K562 (cell line): ENCODE results near the gene ZNF22. TPM values are rescaled to one million over a fixed set of nuclear protein-coding genes. Genes with fewer than 3 reads are reported as not detected.

Source experiments
- CC2D1A ChIP-seq: fragments of 450-650 bp; IDR thresholded peaks from 2 replicates; pipeline ENCODE4 v1.6.1; 2017; ENCODE audit warnings: mild to moderate bottlenecking
- ETV5 ChIP-seq: sonication (generic); formaldehyde crosslinking; IDR thresholded peaks from 2 replicates; pipeline ENCODE4 v1.4.0; 2020; ENCODE audit warnings: low read depth, mild to moderate bottlenecking, missing genetic modification reagents
- FOXA3 ChIP-seq, 2 experiments: fragments of 450-650 bp in 1 of 2; sonication (generic) in 1 of 2; formaldehyde crosslinking; IDR thresholded peaks in 1 of 2; conservative IDR thresholded peaks in 1 of 2; 2 replicates each; pipeline versions ENCODE4 v1.4.0 to v1.8.0; 2020 to 2022; ENCODE audit warnings: mild to moderate bottlenecking in 2 of 2, missing genetic modification reagents in 1 of 2
- IRF2 ChIP-seq: sonication (generic); formaldehyde crosslinking; IDR thresholded peaks from 2 replicates; pipeline ENCODE4 v1.8.1; 2022; ENCODE audit warnings: mild to moderate bottlenecking, missing genetic modification reagents
- KDM5B ChIP-seq: fragments of 200-600 bp; sonication (generic); IDR thresholded peaks from 2 replicates; pipeline ENCODE4 v1.6.1; 2012; ENCODE audit warnings: low read depth, mild to moderate bottlenecking, moderate library complexity, low read length, control low read depth, inconsistent platforms; ENCODE audit not compliant: insufficient replicate concordance
- L3MBTL2 ChIP-seq: fragments of 450-650 bp; IDR thresholded peaks from 2 replicates; pipeline ENCODE4 v1.6.1; 2016; ENCODE audit warnings: mild to moderate bottlenecking, moderate library complexity
- MED1 ChIP-seq: sonication (generic); formaldehyde crosslinking; IDR thresholded peaks from 2 replicates; pipeline ENCODE4 v1.8.1; 2023; ENCODE audit warnings: missing genetic modification reagents, borderline replicate concordance
- NR1H2 ChIP-seq: sonication (generic); formaldehyde crosslinking; IDR thresholded peaks from 2 replicates; pipeline ENCODE4 v1.4.0; 2020; ENCODE audit warnings: mild to moderate bottlenecking, missing genetic modification reagents
- NR2C2 ChIP-seq, 2 experiments: fragments of 200-800 bp in 1 of 2; sonication (Bioruptor generic) in 1 of 2; sonication (generic) in 1 of 2; formaldehyde crosslinking in 1 of 2; IDR thresholded peaks; 2 replicates each; pipeline versions ENCODE4 v1.6.1 to v1.8.0; 2016 to 2022; ENCODE audit warnings: mild to moderate bottlenecking in 1 of 2, missing compliant biosample characterization in 1 of 2, missing genetic modification characterization in 1 of 2, missing genetic modification reagents in 1 of 2
- U2AF1 ChIP-seq: fragments of 200-400 bp; formaldehyde crosslinking; optimal IDR thresholded peaks from 2 replicates; pipeline ENCODE3; 2017; ENCODE audit warnings: mild to moderate bottlenecking, low read depth, low read length, moderate library complexity
- ZBTB7A ChIP-seq: IDR thresholded peaks from 2 replicates; pipeline ENCODE4 v1.6.1; 2011; ENCODE audit warnings: low read depth, mild to moderate bottlenecking, low read length, moderate library complexity, borderline replicate concordance; ENCODE audit not compliant: control insufficient read depth
- ZNF121 ChIP-seq: sonication (generic); formaldehyde crosslinking; conservative IDR thresholded peaks from 2 replicates; pipeline ENCODE4 v1.8.0; 2022; ENCODE audit warnings: missing genetic modification reagents
- ZNF561 ChIP-seq: fragments of 450-650 bp; formaldehyde crosslinking; conservative IDR thresholded peaks from 2 replicates; pipeline ENCODE4 v1.4.0; 2020; ENCODE audit warnings: mild to moderate bottlenecking, moderate library complexity
- ZNF830 ChIP-seq: fragments of 250-450 bp; sonication (Bioruptor Pico); IDR thresholded peaks from 2 replicates; pipeline ENCODE4 v1.5.0; 2021; ENCODE audit warnings: mild to moderate bottlenecking
- polyA plus RNA-seq, 8 experiments: library from polyadenylated mRNA; depleted of rRNA in 4 of 8; stranded (reverse) in 5 of 8; unstranded in 3 of 8; fragments of >200 nt; fragmentation: Nextera tagmentation in 2 of 8; fragmentation: Illumina TruSeq in 1 of 8; extraction: Ambion mirVana in 2 of 8; extraction: Trizol in 1 of 8; gene quantifications; 2 replicates each; pipeline versions ENCODE4 v1.2.1 to v1.2.3, GENCODE V29; 2011 to 2014; ENCODE audit warnings: inconsistent platforms in 1 of 8, missing spikeins in 1 of 8
- total RNA-seq, 7 experiments: library from RNA; depleted of rRNA in 6 of 7; stranded (reverse); fragments of >200 nt in 6 of 7; fragmentation: Illumina TruSeq in 2 of 7; extraction: Trizol in 2 of 7; gene quantifications; 2 replicates each; pipeline versions ENCODE4 v1.2.1 to v1.2.3, GENCODE V29; 2011 to 2021; ENCODE audit warnings: low replicate concordance in 1 of 7
- TF ChIP-seq, protein P1 (sequence below), 2 experiments: fragments of 450-650 bp in 1 of 2; sonication (generic) in 1 of 2; formaldehyde crosslinking in 1 of 2; IDR thresholded peaks in 1 of 2; conservative IDR thresholded peaks in 1 of 2; 2 replicates each; pipeline versions ENCODE4 v1.6.1 to v1.8.1; 2016 to 2023; ENCODE audit warnings: mild to moderate bottlenecking in 2 of 2, moderate library complexity in 2 of 2, inconsistent platforms in 1 of 2, missing genetic modification reagents in 1 of 2
- TF ChIP-seq, protein P2 (sequence below): sonication (generic); formaldehyde crosslinking; IDR thresholded peaks from 2 replicates; pipeline ENCODE4 v1.8.0; 2022; ENCODE audit warnings: mild to moderate bottlenecking, missing genetic modification reagents
- TF ChIP-seq, protein P3 (sequence below): fragments of 250-450 bp; sonication (Bioruptor Pico); IDR thresholded peaks from 2 replicates; pipeline ENCODE4 v1.4.0; 2020
- TF ChIP-seq, protein P4 (sequence below): sonication (generic); formaldehyde crosslinking; IDR thresholded peaks from 2 replicates; pipeline ENCODE4 v1.4.0; 2020; ENCODE audit warnings: mild to moderate bottlenecking, missing genetic modification reagents

Gene ZNF22
- total and polyA plus RNA-seq, 9 of the 15 experiments (the other 6 are each of a cell fraction or from before 2014, with no cell fraction given) = 36.2 to 98.7 (median 51.2) TPM

DNA sequence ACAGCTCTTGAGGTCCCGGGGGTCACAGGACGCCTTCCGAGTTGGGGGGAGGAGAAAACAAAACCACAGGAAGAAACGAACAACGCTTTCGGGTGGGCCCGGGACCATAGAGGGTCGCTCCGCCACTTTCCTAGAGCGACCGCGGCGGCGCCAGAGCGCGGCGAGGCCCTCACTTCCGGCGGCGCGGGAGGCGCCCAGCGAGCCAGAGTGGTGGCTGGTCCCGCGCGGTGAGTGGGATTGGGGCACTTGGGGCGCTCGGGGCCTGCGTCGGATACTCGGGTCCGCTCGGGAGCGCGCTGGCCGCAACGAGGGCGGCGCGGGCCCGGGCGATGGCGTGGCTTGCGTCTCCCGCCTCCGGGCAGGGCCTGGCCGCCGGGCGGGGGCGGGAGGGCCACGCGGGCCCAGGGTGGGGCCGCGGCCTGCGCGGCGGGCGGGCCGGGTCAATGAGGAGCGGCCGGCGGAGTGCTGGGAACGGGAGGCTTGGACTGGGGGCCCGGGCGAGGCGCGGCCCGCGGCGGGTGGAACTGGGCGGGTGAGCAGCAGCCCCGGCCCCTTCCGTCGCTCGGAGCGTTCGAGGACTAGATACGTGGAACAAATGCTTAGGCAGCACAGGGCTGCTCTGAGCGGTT, at the start of gene ZNF22 (continued):
- peak; percentile 30; the same call in 1 of the 2 replicates for TF ChIP-seq NR2C2 (CRISPR knock-in tag; IDR thresholded peaks at IDR 0.05)
- peak; percentile 79 for TF ChIP-seq NR2C2 (tag; IDR thresholded peaks at IDR 0.05)
- TF ChIP-seq NR1H2 (CRISPR knock-in tag) = peak; percentile 91; the same call in 1 of the 2 replicates
- TF ChIP-seq ETV5 = peak; percentile 94
- TF ChIP-seq MED1 (CRISPR knock-in tag) = peak; percentile 87; the same call in 1 of the 2 replicates
- TF ChIP-seq KDM5B = peak; percentile 41
- TF ChIP-seq, protein P1, sequence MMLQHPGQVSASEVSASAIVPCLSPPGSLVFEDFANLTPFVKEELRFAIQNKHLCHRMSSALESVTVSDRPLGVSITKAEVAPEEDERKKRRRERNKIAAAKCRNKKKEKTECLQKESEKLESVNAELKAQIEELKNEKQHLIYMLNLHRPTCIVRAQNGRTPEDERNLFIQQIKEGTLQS (IDR thresholded peaks at IDR 0.05) = no peak
- TF ChIP-seq, protein P1 (CRISPR knock-in tag; conservative IDR thresholded peaks at IDR 0.05) = peak; percentile 22; the same call in 1 of the 2 replicates
- no peak for TF ChIP-seq ZNF561 (CRISPR knock-in tag)
- TF ChIP-seq ZNF121 = 0 out of 2 replicates have a peak, but pooled peaks have one; percentile 41
- no peak for TF ChIP-seq CC2D1A
- TF ChIP-seq, protein P2, sequence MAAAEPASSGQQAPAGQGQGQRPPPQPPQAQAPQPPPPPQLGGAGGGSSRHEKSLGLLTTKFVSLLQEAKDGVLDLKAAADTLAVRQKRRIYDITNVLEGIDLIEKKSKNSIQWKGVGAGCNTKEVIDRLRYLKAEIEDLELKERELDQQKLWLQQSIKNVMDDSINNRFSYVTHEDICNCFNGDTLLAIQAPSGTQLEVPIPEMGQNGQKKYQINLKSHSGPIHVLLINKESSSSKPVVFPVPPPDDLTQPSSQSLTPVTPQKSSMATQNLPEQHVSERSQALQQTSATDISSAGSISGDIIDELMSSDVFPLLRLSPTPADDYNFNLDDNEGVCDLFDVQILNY = no peak; the same call in 1 of the 2 replicates
- TF ChIP-seq, protein P3, sequence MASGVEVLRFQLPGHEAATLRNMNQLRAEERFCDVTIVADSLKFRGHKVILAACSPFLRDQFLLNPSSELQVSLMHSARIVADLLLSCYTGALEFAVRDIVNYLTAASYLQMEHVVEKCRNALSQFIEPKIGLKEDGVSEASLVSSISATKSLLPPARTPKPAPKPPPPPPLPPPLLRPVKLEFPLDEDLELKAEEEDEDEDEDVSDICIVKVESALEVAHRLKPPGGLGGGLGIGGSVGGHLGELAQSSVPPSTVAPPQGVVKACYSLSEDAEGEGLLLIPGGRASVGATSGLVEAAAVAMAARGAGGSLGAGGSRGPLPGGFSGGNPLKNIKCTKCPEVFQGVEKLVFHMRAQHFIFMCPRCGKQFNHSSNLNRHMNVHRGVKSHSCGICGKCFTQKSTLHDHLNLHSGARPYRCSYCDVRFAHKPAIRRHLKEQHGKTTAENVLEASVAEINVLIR (CRISPR knock-in tag) = peak; percentile 13; the same call in 1 of the 2 replicates
- TF ChIP-seq U2AF1 = peak; percentile 78
- peak; percentile 95; the same call in 1 of the 2 replicates for TF ChIP-seq ZBTB7A
- TF ChIP-seq, protein P4, sequence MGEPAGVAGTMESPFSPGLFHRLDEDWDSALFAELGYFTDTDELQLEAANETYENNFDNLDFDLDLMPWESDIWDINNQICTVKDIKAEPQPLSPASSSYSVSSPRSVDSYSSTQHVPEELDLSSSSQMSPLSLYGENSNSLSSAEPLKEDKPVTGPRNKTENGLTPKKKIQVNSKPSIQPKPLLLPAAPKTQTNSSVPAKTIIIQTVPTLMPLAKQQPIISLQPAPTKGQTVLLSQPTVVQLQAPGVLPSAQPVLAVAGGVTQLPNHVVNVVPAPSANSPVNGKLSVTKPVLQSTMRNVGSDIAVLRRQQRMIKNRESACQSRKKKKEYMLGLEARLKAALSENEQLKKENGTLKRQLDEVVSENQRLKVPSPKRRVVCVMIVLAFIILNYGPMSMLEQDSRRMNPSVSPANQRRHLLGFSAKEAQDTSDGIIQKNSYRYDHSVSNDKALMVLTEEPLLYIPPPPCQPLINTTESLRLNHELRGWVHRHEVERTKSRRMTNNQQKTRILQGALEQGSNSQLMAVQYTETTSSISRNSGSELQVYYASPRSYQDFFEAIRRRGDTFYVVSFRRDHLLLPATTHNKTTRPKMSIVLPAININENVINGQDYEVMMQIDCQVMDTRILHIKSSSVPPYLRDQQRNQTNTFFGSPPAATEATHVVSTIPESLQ (CRISPR knock-in tag) = peak; percentile 52; the same call in 1 of the 2 replicates
- no peak for TF ChIP-seq FOXA3 (CRISPR knock-in tag; conservative IDR thresholded peaks at IDR 0.05 in 1 of 2, IDR thresholded peaks at IDR 0.05 in 1 of 2)
- TF ChIP-seq L3MBTL2 = peak; percentile 99
- 0 out of 2 replicates have a peak, but pooled peaks have one; percentile 52 for TF ChIP-seq ZNF830
- 0 out of 2 replicates have a peak, but pooled peaks have one; percentile 65 for TF ChIP-seq IRF2 (CRISPR knock-in tag)
